Ovary (tissue), 9 donors: Measurements from ENCODE around the gene ZNF860. TPM values are rescaled to one million over a fixed set of nuclear protein-coding genes. Genes with fewer than 3 reads are reported as not detected.

Experiments used
- DNase-seq, 5 donors: peaks; one replicate each; pipeline ENCODE4 v3.0.0-alpha.2; 2019 to 2020
- H3K27ac ChIP-seq, 2 donors: fragments of 200-600 bp; one replicate each; pipeline versions ENCODE4 v1.5.1 to v1.8.0; 2019 to 2022
- H3K27me3 ChIP-seq: fragments of 200-600 bp; one replicate; pipeline ENCODE4 v1.8.0; 2022
- H3K36me3 ChIP-seq: fragments of 200-600 bp; sonication (generic); one replicate; pipeline ENCODE4 v1.5.1; 2019
- H3K4me1 ChIP-seq: one replicate; pipeline ENCODE4 v1.8.1; 2013; ENCODE audit warnings: mild to moderate bottlenecking, moderate library complexity; ENCODE audit not compliant: insufficient read depth
- H3K4me3 ChIP-seq: fragments of 200-600 bp; sonication (generic); one replicate; pipeline ENCODE4 v1.5.1; 2017
- H3K9me3 ChIP-seq, 2 donors: fragments of 200-600 bp in 1 of 2; sonication (generic) in 1 of 2; one replicate each; pipeline versions ENCODE4 v1.5.1 to v1.8.1; 2013 to 2019; ENCODE audit warnings: mild to moderate bottlenecking in 1 of 2, moderate library complexity in 1 of 2
- EP300 ChIP-seq: sonication (generic); formaldehyde crosslinking; IDR thresholded peaks from one replicate; pipeline ENCODE4 v1.6.1; 2017; ENCODE audit warnings: antibody characterized with exemption
- POLR2A ChIP-seq: fragments of 450-650 bp; IDR thresholded peaks from one replicate; pipeline ENCODE4 v1.6.1; 2017; ENCODE audit warnings: antibody characterized with exemption, mild to moderate bottlenecking, moderate library complexity
- WGBS, 3 donors: extraction: QIAGEN DNeasy Blood & Tissue Kit in 1 of 3; methylation state at CpG; one replicate each; pipeline versions ENCODE4 v1.1.5 to v1.1.7; 2013 to 2017; 5-methylcytosine and 5-hydroxymethylcytosine counted together
- intact Hi-C, 4 donors: fragments of 100-400 bp; cut with DNase I; formaldehyde crosslinking; loops; one replicate each; pipeline versions ENCODE4 v1.11.0 to v1.15.1; 2022 to 2023
- polyA plus RNA-seq, 2 donors: library from polyadenylated mRNA; stranded (reverse); fragments of 200-250 nt in 1 of 2; fragments of 350-450 nt in 1 of 2; fragmentation: Illumina TruSeq in 1 of 2; extraction: RNeasy Lipid Tissue Mini Kit (QIAGEN cat#74804) in 1 of 2; gene quantifications; one replicate each; pipeline ENCODE4 v1.2.3, GENCODE V29; 2013 to 2014
- total RNA-seq, 7 donors: library from RNA; depleted of rRNA in 2 of 7; stranded (reverse); fragments of >200 nt in 2 of 7; fragmentation: NEBNext Ultra II Directional in 3 of 7; extraction: Animal tissue kit (Norgen Biotek cat#: 25700) in 3 of 7; gene quantifications; one replicate each; pipeline versions ENCODE4 v1.1.0 to v1.2.4, GENCODE V29; 2016 to 2023
- TF ChIP-seq, protein P1 (sequence below), 3 donors: fragments of 450-650 bp in 2 of 3; fragments of 200-600 bp in 1 of 3; IDR thresholded peaks; one replicate each; pipeline versions ENCODE4 v1.5.1 to v1.8.0; 2016 to 2022; ENCODE audit warnings: antibody characterized with exemption in 3 of 3, mild to moderate bottlenecking in 1 of 3
- donor health status: DM: no; HTN: no; CAD: no; lungs with moderate emphysema.
- donor health status: DM: no; HTN: no; CAD: no.
- donor health status: Bipolar disorder and iron deficiency.
- donor health status: DM: yes; HTN: yes; CAD: no.
- donor health status: DM: no; HTN: no; CAD: no.
- donor health status: DM: yes; HTN: yes; CAD: no.

The ZNF860 gene
- total and polyA plus RNA-seq, 9 donors, result 0.28 to 1.6 (median 1.1) TPM

DNA sequence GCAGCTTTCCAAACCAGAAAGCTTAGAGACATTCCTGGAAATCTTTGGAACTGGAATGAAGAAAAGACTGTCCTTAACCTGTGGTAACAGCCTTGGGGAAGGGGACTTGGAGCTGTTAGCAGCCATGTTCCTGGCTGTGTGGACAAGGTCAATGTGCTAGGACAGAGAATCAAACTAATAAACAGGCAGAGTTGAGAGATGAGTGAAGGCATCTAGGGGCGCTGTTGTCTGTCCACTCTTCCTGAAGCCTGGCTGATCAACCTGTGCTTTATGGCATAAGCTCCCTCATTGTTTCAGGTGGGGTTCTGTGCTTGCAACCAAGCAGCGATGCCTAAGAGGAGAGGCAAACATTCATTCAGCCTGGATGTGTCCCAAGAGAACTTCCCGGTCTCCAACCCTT is 19.3 kb downstream of the ZNF860 start:
- no peaks in the 10 kb centered on the region for H3K36me3 ChIP-seq
- 78 to 87% (median 85%) methylated on average over 3 of the region's 3 CpGs for WGBS, 3 donors
- intact Hi-C loops, result no loop called here
- H3K4me1 ChIP-seq, result no peaks in the 10 kb centered on the region
- H3K9me3 ChIP-seq, result no peaks in the 10 kb centered on the region
- no peak for DNase-seq
- no peak overlapping the region for H3K27ac ChIP-seq
- H3K27me3 ChIP-seq, result no peaks in the 10 kb centered on the region
- no peak overlapping the region for H3K4me3 ChIP-seq
- TF ChIP-seq EP300 (no peak), POLR2A (no peak)
- TF ChIP-seq, protein P1, sequence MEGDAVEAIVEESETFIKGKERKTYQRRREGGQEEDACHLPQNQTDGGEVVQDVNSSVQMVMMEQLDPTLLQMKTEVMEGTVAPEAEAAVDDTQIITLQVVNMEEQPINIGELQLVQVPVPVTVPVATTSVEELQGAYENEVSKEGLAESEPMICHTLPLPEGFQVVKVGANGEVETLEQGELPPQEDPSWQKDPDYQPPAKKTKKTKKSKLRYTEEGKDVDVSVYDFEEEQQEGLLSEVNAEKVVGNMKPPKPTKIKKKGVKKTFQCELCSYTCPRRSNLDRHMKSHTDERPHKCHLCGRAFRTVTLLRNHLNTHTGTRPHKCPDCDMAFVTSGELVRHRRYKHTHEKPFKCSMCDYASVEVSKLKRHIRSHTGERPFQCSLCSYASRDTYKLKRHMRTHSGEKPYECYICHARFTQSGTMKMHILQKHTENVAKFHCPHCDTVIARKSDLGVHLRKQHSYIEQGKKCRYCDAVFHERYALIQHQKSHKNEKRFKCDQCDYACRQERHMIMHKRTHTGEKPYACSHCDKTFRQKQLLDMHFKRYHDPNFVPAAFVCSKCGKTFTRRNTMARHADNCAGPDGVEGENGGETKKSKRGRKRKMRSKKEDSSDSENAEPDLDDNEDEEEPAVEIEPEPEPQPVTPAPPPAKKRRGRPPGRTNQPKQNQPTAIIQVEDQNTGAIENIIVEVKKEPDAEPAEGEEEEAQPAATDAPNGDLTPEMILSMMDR (IDR thresholded peaks at IDR 0.05), result no peak

DNA sequence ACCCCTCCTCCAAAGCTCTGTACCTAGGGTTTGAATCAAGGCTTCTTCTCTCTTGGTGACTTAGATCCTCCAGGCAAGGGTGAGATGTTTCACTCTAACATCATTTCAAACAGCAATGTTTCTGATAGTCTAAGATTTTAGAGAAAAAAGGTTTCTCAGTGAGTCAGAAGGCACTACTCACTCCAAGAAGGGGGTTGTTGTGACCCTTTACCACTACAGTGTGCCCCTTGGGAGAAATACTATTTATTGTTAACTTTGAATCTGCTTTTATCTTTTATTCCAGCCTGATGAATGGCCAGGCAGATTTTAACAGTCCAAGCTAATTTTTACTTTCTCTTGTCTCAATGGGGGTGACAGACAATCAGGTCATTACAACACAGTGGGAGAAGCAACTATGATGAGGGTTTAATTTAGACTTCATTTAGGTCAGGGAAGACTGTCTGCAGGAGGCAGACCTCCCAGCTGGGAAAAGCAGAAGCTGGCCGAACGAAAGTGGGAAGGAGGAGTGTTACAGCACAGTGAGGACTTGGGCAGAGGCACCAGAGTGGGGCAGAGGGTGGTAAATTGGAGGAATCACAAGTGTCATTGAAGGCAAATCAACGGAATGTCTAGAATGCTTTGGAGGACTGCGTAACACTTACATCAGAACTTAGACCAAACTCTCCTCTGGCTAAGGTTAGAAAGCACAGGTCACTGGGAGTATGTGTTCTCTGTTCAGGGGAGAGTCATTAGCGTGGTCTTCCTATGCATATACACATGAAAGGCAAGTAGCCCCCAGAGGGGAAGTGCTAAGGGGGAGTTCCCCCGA is 21.2 kb downstream of the ZNF860 start:
- 66 to 71% (median 67%) methylated on average over 6 of the region's 6 CpGs for WGBS, 3 donors
- intact Hi-C loops, result no loop called here
- H3K36me3 ChIP-seq, result no peaks in the 10 kb centered on the region
- H3K4me3 ChIP-seq, result no peak overlapping the region
- no peaks in the 10 kb centered on the region for H3K9me3 ChIP-seq
- TF ChIP-seq POLR2A, result no peak
- no peak for TF ChIP-seq EP300
- TF ChIP-seq, protein P1 (IDR thresholded peaks at IDR 0.05), result no peak
- H3K27me3 ChIP-seq, result no peaks in the 10 kb centered on the region
- no peaks in the 10 kb centered on the region for H3K4me1 ChIP-seq
- DNase-seq, result no peak
- no peak overlapping the region for H3K27ac ChIP-seq

DNA sequence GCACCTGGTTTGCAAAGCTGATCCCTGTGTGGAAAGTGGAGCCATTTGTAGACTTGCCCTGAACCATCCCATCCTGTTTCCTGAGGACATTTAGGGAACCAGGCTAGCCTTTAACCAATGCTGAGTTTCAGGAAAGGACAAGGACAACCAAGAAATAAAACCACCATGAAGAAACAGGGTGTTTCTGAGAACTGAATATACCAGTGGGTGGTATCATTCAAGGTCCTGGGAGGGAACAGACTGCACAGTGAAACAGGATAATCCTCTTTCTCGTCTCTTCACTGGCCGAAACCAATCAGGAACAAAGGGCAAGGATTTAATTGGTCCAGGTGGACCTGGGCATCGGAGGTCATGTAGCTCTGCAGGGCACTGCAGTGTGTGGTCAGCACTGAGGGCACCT is 21.8 kb downstream of the ZNF860 start:
- Histone ChIP-seq H3K27me3 (no peaks in the 10 kb centered on the region), H3K36me3 (no peaks in the 10 kb centered on the region), H3K4me3 (no peak overlapping the region), H3K4me1 (no peaks in the 10 kb centered on the region), H3K9me3 (no peaks in the 10 kb centered on the region), H3K27ac (no peak overlapping the region)
- TF ChIP-seq POLR2A (no peak), EP300 (no peak)
- TF ChIP-seq, protein P1 (IDR thresholded peaks at IDR 0.05), result no peak
- WGBS, 3 donors, result 84 to 95% (median 92%) methylated on average over 3 of the region's 3 CpGs
- intact Hi-C loops, result no loop called here
- DNase-seq, result no peak

DNA sequence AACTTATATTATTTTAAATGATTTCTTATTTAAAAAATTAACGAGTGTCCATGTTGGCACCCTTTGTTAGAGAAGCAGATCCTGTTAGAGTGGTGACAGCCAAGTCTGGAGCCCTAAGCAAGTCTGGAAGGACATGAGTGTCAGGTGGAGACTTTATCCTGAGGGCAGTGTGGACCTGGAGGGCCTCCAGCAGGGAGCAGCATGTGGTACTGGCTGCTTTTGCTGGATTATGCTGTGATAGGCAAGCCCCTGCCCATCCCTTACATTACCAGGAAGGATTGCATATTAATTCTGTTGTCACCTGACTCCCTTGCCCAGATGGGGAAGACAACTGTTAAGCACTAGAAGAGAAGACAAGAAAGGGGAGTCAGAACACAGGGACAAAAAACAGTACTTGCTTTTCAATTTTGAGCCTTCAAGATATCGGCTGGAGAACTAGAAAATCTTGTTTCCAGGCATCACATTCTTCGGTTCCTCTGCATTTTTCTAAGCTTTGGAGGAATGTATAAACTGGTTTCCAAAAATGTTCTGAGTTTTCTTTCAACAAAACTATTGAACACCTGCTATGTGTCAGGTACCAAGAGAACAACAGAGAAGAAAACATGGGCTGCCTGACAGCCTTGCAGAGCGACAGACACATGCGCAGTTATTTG is 22.7 kb downstream of the ZNF860 start:
- H3K4me3 ChIP-seq, result no peak overlapping the region
- no peaks in the 10 kb centered on the region for H3K27me3 ChIP-seq
- no peak for DNase-seq
- WGBS, 3 donors, result 60 to 72% (median 67%) methylated on average over 5 of the region's 5 CpGs
- H3K4me1 ChIP-seq, result no peaks in the 10 kb centered on the region
- no peak overlapping the region for H3K27ac ChIP-seq
- intact Hi-C loops, result no loop called here
- no peaks in the 10 kb centered on the region for H3K36me3 ChIP-seq
- TF ChIP-seq POLR2A (no peak), EP300 (no peak)
- TF ChIP-seq, protein P1 (IDR thresholded peaks at IDR 0.05), result no peak
- no peaks in the 10 kb centered on the region for H3K9me3 ChIP-seq
